ENCODE data around the gene ABTB2.

DNA sequence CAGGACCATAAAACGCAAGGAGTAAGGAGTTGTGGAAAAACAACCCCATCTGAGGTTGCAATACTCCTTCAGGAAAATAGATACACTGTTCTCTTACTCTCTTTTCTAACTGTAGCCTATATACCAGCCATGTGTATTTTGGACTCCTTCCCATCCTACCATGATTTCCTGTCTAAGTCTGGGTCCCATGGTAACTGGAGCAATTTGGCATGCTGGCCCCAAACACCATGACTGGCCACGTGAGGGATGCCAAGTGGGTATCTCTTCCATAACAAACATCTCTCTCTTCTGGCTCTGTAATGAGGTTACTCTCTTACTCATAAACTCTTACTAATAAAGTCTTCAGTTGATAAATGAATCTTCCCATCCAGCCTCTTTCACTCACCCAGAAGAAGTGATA lies 26.5 kb downstream of the ABTB2 start:
- TF ChIP-seq ZNF274 (IDR thresholded peaks at IDR 0.05; ENCODE audit: borderline replicate concordance, extremely low read depth, low read length) (no peak), POLR2A (IDR thresholded peaks at IDR 0.05; ENCODE audit: control extremely low read depth in 1 of 2, low read depth in 2 of 2, low read length in 2 of 2) (no peak), EZH2 (IDR thresholded peaks at IDR 0.05; ENCODE audit: low read depth, low read length, severe bottlenecking) (no peak), YY1 (IDR thresholded peaks at IDR 0.05; ENCODE audit: low read depth, low read length) (no peak), EGR1 (IDR thresholded peaks at IDR 0.05; ENCODE audit: borderline replicate concordance, low read depth, low read length) (no peak), BRCA1 (IDR thresholded peaks at IDR 0.05; ENCODE audit: low read depth, low read length) (no peak), MAFK (IDR thresholded peaks at IDR 0.05; ENCODE audit: low read depth, low read length) (no peak), POLR2AphosphoS5 (IDR thresholded peaks at IDR 0.05; ENCODE audit: low read depth, low read length) (no peak), KDM5A (IDR thresholded peaks at IDR 0.05; ENCODE audit: low read length) (no peak)
- TF ChIP-seq, protein P1, sequence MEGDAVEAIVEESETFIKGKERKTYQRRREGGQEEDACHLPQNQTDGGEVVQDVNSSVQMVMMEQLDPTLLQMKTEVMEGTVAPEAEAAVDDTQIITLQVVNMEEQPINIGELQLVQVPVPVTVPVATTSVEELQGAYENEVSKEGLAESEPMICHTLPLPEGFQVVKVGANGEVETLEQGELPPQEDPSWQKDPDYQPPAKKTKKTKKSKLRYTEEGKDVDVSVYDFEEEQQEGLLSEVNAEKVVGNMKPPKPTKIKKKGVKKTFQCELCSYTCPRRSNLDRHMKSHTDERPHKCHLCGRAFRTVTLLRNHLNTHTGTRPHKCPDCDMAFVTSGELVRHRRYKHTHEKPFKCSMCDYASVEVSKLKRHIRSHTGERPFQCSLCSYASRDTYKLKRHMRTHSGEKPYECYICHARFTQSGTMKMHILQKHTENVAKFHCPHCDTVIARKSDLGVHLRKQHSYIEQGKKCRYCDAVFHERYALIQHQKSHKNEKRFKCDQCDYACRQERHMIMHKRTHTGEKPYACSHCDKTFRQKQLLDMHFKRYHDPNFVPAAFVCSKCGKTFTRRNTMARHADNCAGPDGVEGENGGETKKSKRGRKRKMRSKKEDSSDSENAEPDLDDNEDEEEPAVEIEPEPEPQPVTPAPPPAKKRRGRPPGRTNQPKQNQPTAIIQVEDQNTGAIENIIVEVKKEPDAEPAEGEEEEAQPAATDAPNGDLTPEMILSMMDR (IDR thresholded peaks at IDR 0.05; ENCODE audit: control extremely low read depth in 1 of 3, insufficient read depth in 1 of 3, low read depth in 1 of 3, low read length in 3 of 3), result no peak
